ENCODE results near the gene AREL1.

Gene AREL1

GRCh38 chr14:74618078-74618952 is 94.6 kb downstream of the AREL1 start:
- DNase-seq (ENCODE audit: low read depth): no peak
- H3K4me3 ChIP-seq (ENCODE audit: control insufficient read depth, low read depth, low read length): no peak overlapping the region
- TF ChIP-seq, protein P1, sequence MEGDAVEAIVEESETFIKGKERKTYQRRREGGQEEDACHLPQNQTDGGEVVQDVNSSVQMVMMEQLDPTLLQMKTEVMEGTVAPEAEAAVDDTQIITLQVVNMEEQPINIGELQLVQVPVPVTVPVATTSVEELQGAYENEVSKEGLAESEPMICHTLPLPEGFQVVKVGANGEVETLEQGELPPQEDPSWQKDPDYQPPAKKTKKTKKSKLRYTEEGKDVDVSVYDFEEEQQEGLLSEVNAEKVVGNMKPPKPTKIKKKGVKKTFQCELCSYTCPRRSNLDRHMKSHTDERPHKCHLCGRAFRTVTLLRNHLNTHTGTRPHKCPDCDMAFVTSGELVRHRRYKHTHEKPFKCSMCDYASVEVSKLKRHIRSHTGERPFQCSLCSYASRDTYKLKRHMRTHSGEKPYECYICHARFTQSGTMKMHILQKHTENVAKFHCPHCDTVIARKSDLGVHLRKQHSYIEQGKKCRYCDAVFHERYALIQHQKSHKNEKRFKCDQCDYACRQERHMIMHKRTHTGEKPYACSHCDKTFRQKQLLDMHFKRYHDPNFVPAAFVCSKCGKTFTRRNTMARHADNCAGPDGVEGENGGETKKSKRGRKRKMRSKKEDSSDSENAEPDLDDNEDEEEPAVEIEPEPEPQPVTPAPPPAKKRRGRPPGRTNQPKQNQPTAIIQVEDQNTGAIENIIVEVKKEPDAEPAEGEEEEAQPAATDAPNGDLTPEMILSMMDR (IDR thresholded peaks at IDR 0.05; ENCODE audit: control insufficient read depth, insufficient read depth, low read depth, low read length, missing control alignments): no peak

GRCh38 chr14:74616996-74617700 is 95.7 kb downstream of the AREL1 start:
- DNase-seq (ENCODE audit: low read depth): no peak
- H3K4me3 ChIP-seq (ENCODE audit: control insufficient read depth, low read depth, low read length): no peak overlapping the region
- TF ChIP-seq, protein P1 (IDR thresholded peaks at IDR 0.05; ENCODE audit: control insufficient read depth, insufficient read depth, low read depth, low read length, missing control alignments): no peak

DNA sequence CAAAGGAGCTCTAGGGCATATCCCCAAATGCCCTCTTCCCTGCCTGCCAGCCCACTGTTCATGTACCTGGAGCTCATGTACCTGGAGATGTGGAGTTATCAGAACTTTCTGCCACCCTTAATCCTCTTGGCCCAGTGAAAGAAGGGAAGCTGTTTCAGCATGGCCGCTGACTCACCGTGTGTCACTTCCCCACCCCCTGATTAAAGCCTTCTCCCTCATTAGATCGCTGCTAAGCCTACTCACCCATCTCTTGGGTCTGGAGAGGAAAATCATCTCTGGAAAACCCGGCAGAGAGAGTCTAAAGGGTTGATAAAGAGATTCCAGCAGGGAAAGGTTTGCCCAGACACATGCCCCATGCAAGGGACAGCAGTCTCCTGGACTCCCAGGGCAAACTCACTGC is 96.4 kb downstream of the AREL1 start:
- no peak overlapping the region for H3K4me3 ChIP-seq (ENCODE audit: control insufficient read depth, low read depth, low read length)
- TF ChIP-seq, protein P1 (IDR thresholded peaks at IDR 0.05; ENCODE audit: control insufficient read depth, insufficient read depth, low read depth, low read length, missing control alignments): no peak
- no peak for DNase-seq (ENCODE audit: low read depth)

DNA sequence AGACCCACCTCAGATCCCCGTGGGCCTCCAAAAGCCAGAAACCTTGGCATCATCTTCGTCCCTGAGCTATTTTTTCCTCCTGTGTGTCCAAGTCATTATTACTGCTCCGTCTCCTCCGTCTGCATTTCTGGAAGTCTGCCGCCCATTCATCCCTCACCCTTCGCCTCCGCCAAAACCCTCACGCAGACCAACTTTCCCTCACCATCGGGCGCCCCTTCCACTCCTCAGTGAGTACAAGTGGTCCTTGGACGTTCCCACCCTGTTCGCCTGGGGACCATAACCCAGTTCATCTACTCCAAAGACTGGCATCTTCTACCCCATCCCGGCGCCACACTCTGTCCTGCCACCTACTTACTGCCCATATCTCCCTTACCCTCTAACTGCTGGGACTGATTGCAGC is 97.1 kb downstream of the AREL1 start:
- H3K4me3 ChIP-seq (ENCODE audit: control insufficient read depth, low read depth, low read length): no peak overlapping the region
- DNase-seq (ENCODE audit: low read depth): no peak
- TF ChIP-seq, protein P1 (IDR thresholded peaks at IDR 0.05; ENCODE audit: control insufficient read depth, insufficient read depth, low read depth, low read length, missing control alignments): no peak

DNA sequence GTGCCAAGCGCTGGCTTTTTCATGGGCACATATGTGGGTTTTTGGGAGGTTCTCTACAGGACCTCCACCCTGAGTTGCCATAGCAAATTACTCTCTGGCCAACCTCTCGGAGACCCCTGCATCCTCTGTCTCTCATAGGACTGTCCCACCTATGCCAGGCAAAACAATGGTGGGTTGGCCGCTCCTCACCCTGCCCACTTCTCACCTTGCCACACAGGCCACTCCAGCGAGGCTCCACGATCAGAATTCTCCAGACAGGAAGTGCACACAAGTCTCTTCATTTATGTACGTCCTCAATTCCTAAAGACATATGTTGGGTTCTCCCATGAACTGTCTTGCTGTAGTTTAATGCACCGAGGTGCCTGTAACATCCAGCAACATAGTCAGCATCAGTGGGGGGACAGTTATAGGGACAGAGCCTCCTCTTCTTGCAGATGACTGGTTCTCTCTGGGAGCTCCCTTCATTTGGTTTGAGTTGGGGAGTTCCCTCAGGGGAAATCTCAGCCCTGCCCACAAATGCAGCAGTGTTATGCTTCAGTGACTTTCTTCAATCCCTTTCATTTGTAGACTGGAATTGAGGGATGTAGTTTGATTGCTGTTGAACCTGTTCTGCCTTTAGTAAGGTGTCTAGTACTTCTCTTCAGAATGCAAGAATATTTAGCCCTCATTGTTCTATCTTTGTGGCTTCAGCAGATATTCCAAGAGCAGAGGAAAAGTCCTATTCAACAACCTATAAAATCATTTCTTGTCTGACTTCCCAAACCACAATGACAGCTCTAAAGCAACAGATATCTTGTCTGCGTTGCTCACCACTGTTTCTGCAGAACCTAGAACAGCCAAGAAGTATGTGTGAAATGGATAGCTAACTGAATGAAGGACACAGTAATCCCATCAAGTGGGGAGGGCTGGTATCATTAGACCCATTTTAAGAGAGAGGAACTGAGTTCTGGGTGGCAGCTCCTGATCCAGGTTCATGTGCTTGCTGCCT is 98.1 kb downstream of the AREL1 start:
- DNase-seq (ENCODE audit: low read depth): no peak
- TF ChIP-seq, protein P1 (IDR thresholded peaks at IDR 0.05; ENCODE audit: control insufficient read depth, insufficient read depth, low read depth, low read length, missing control alignments): no peak
- no peak overlapping the region for H3K4me3 ChIP-seq (ENCODE audit: control insufficient read depth, low read depth, low read length)

Measured in AG09309 (cell line).